Gastrocnemius medialis (tissue), 4 donors: ENCODE measurements around the gene NDUFS6.

Experiments
- CTCF ChIP-seq, 5 experiments: fragments of 450-650 bp in 3 of 5; fragments of 200-600 bp in 2 of 5; sonication (generic) in 2 of 5; IDR thresholded peaks in 4 of 5; conservative IDR thresholded peaks in 1 of 5; 1 replicate in 4 of 5; 2 replicates in 1 of 5; pipeline ENCODE4 v1.5.1; 2016 to 2019; ENCODE audit warnings: antibody characterized with exemption in 5 of 5, mild to moderate bottlenecking in 3 of 5, moderate library complexity in 3 of 5
- POLR2A ChIP-seq, 2 donors: fragments of 450-650 bp; IDR thresholded peaks; one replicate each; pipeline ENCODE4 v1.6.1; 2017; ENCODE audit warnings: antibody characterized with exemption in 2 of 2, mild to moderate bottlenecking in 2 of 2, moderate library complexity in 2 of 2

- TF ChIP-seq CTCF (IDR thresholded peaks at IDR 0.05 in 4 of 5, conservative IDR thresholded peaks at IDR 0.05 in 1 of 5) = no peak
- TF ChIP-seq POLR2A (IDR thresholded peaks at IDR 0.05) = no peak
These were observed 46.5 kb upstream of the NDUFS6 start for GRCh38 chr5:1754531-1755220.
